SK-N-SH (cell line): ENCODE measurements around the gene SAA2. TPM values are rescaled to one million over a fixed set of nuclear protein-coding genes. Genes with fewer than 3 reads are reported as not detected.

Experiments
- CTCF ChIA-PET: fragments of 300-600, 350-600 bp; formaldehyde crosslinking; extraction: SDS; loops from one replicate; lab custom pipeline; 2021; lab: Yijun Ruan, JAX
- POLR2A ChIA-PET: fragments of 350-600 bp; sonication (Branson Sonifier 250); formaldehyde crosslinking; extraction: SDS; loops from one replicate; lab custom pipeline; 2020; ENCODE audit warnings: antibody characterized with exemption, inconsistent platforms; lab: Yijun Ruan, JAX
- DNase-seq: peaks from one replicate; pipeline ENCODE4 v3.0.0; 2012
- H2AFZ ChIP-seq: fragments of 200-600 bp; sonication (generic); 2 replicates; pipeline ENCODE4 v1.8.1; 2016; ENCODE audit warnings: antibody characterized with exemption, mild to moderate bottlenecking, low read depth
- H3F3A ChIP-seq: fragments of 200-600 bp; sonication (generic); replicated peaks from 2 replicates; pipeline ENCODE3; 2016; ENCODE audit warnings: antibody characterized with exemption, mild to moderate bottlenecking; ENCODE audit not compliant: insufficient read depth
- H3K27ac ChIP-seq, 2 experiments: fragments of 200-500 bp in 1 of 2; fragments of 200-600 bp in 1 of 2; sonication (Bioruptor generic) in 1 of 2; sonication (generic), shearing (Covaris generic) in 1 of 2; 2 replicates each; pipeline versions ENCODE4 v1.5.1 to v1.6.1; 2014 to 2016; ENCODE audit warnings: low read depth in 2 of 2, inconsistent platforms in 1 of 2, low read length in 1 of 2, mild to moderate bottlenecking in 1 of 2, mixed read lengths in 1 of 2
- H3K27me3 ChIP-seq: fragments of 200-600 bp; sonication (generic), shearing (Covaris generic); 2 replicates; pipeline ENCODE4 v1.6.1; 2016; ENCODE audit warnings: mixed run types; ENCODE audit not compliant: insufficient read depth
- H3K36me3 ChIP-seq, 2 experiments: fragments of 200-500 bp in 1 of 2; fragments of 200-600 bp in 1 of 2; sonication (Bioruptor generic) in 1 of 2; sonication (generic) in 1 of 2; replicated peaks in 1 of 2; 2 replicates each; pipeline versions ENCODE3 to v1.5.1; 2014 to 2016; ENCODE audit warnings: low read length in 1 of 2, mild to moderate bottlenecking in 1 of 2; ENCODE audit not compliant: insufficient read depth in 2 of 2, control insufficient read depth in 1 of 2
- H3K4me1 ChIP-seq, 2 experiments: fragments of 200-500 bp in 1 of 2; fragments of 200-600 bp in 1 of 2; sonication (Bioruptor generic) in 1 of 2; sonication (generic), shearing (Covaris generic) in 1 of 2; 2 replicates each; pipeline versions ENCODE4 v1.5.1 to v1.6.1; 2014 to 2016; ENCODE audit warnings: low read depth in 1 of 2, low read length in 1 of 2, mixed run types in 1 of 2; ENCODE audit not compliant: insufficient read depth in 2 of 2, control insufficient read depth in 1 of 2
- H3K4me2 ChIP-seq: fragments of 200-600 bp; sonication (generic), shearing (Covaris generic); 2 replicates; pipeline ENCODE4 v1.6.1; 2017; ENCODE audit warnings: mixed run types
- H3K4me3 ChIP-seq, 2 experiments: fragments of 200-500 bp in 1 of 2; fragments of 200-600 bp in 1 of 2; sonication (Bioruptor generic) in 1 of 2; sonication (generic), shearing (Covaris generic) in 1 of 2; 2 replicates each; pipeline versions ENCODE4 v1.5.1 to v1.8.1; 2014 to 2016; ENCODE audit warnings: low read depth in 2 of 2, inconsistent platforms in 1 of 2, low read length in 1 of 2, mild to moderate bottlenecking in 1 of 2, mixed read lengths in 1 of 2, moderate library complexity in 1 of 2
- H3K79me2 ChIP-seq: fragments of 200-600 bp; sonication (generic); 2 replicates; pipeline ENCODE4 v1.8.1; 2017; ENCODE audit warnings: mild to moderate bottlenecking; ENCODE audit not compliant: insufficient read depth
- H3K9ac ChIP-seq: fragments of 200-600 bp; sonication (generic); 2 replicates; pipeline ENCODE4 v1.6.1; 2017; ENCODE audit warnings: mixed run types
- H3K9me2 ChIP-seq: fragments of 200-600 bp; sonication (generic); 2 replicates; pipeline ENCODE4 v1.6.1; 2017; ENCODE audit warnings: mixed run types
- H3K9me3 ChIP-seq: fragments of 200-600 bp; sonication (generic); 2 replicates; pipeline ENCODE4 v1.6.1; 2017; ENCODE audit warnings: mixed run types, mild to moderate bottlenecking, moderate library complexity
- H4K20me1 ChIP-seq: fragments of 200-600 bp; sonication (generic); 2 replicates; pipeline ENCODE4 v1.6.1; 2017; ENCODE audit warnings: mild to moderate bottlenecking, mixed run types; ENCODE audit not compliant: insufficient read depth
- EP300 ChIP-seq, 2 experiments: IDR thresholded peaks; 2 replicates each; pipeline versions ENCODE4 v1.4.0 to v1.6.1; 2012; ENCODE audit warnings: borderline replicate concordance in 1 of 2, low read depth in 1 of 2, low read length in 1 of 2
- FOSL2 ChIP-seq: IDR thresholded peaks from 2 replicates; pipeline ENCODE4 v1.4.0; 2012; ENCODE audit warnings: low read depth, mild to moderate bottlenecking, moderate library complexity, borderline replicate concordance
- FOXJ3 ChIP-seq: sonication (generic); formaldehyde crosslinking; IDR thresholded peaks from 2 replicates; pipeline ENCODE4 v1.5.1; 2020; ENCODE audit warnings: mild to moderate bottlenecking, missing genetic modification reagents
- GABPA ChIP-seq: IDR thresholded peaks from 2 replicates; pipeline ENCODE4 v1.4.0; 2012; ENCODE audit warnings: low read depth, mild to moderate bottlenecking
- GATA2 ChIP-seq: sonication (generic); formaldehyde crosslinking; IDR thresholded peaks from 2 replicates; pipeline ENCODE4 v1.5.0; 2020; ENCODE audit warnings: mild to moderate bottlenecking, missing genetic modification reagents
- JUND ChIP-seq: IDR thresholded peaks from 2 replicates; pipeline ENCODE4 v1.4.0; 2012
- MXI1 ChIP-seq: IDR thresholded peaks from 2 replicates; pipeline ENCODE4 v1.6.1; 2012; ENCODE audit warnings: mild to moderate bottlenecking, low read depth, low read length, improper control_type of control experiment
- NRF1 ChIP-seq: IDR thresholded peaks from 2 replicates; pipeline ENCODE4 v1.6.1; 2012; ENCODE audit warnings: low read depth, mild to moderate bottlenecking, low read length
- RAD21 ChIP-seq: IDR thresholded peaks from 2 replicates; pipeline ENCODE4 v1.6.1; 2012; ENCODE audit warnings: mild to moderate bottlenecking, low read length
- RCOR1 ChIP-seq: fragments of 150-350 bp; IDR thresholded peaks from 2 replicates; pipeline ENCODE4 v1.6.1; 2017; ENCODE audit warnings: antibody characterized with exemption, low read length
- SMC3 ChIP-seq: IDR thresholded peaks from 2 replicates; pipeline ENCODE4 v1.6.1; 2012; ENCODE audit warnings: low read depth, low read length, improper control_type of control experiment
- TAF1 ChIP-seq: IDR thresholded peaks from 2 replicates; pipeline ENCODE4 v1.6.1; 2012; ENCODE audit warnings: low read depth, mild to moderate bottlenecking, low read length, moderate library complexity, borderline replicate concordance
- YY1 ChIP-seq: IDR thresholded peaks from 2 replicates; pipeline ENCODE4 v1.4.0; 2012; ENCODE audit warnings: low read depth, mild to moderate bottlenecking
- WGBS: methylation state at CpG from one replicate; pipeline ENCODE4 v1.1.6; 2017; ENCODE audit warnings: low lambda C conversion rate; 5-methylcytosine and 5-hydroxymethylcytosine counted together
- polyA plus RNA-seq, 3 experiments: library from polyadenylated mRNA; depleted of rRNA; stranded (reverse); fragments of >200 nt; gene quantifications; 2 replicates each; pipeline ENCODE4 v1.2.3, GENCODE V29; 2012
- TF ChIP-seq, protein P1 (sequence below): IDR thresholded peaks from 2 replicates; pipeline ENCODE4 v1.6.1; 2012; ENCODE audit warnings: mild to moderate bottlenecking, low read depth, low read length, moderate library complexity
- TF ChIP-seq, protein P2 (sequence below): fragments of 150-350 bp; IDR thresholded peaks from 2 replicates; pipeline ENCODE4 v1.6.1; 2017; ENCODE audit warnings: antibody characterized with exemption, low read length, low read depth, borderline replicate concordance
- TF ChIP-seq, protein P3 (sequence below): IDR thresholded peaks from 2 replicates; pipeline ENCODE4 v1.4.0; 2012; ENCODE audit warnings: low read depth, borderline replicate concordance

The SAA2 gene
- polyA plus RNA-seq, 1 of the 3 experiments (the other 2 are of a cell fraction): not detected

DNA sequence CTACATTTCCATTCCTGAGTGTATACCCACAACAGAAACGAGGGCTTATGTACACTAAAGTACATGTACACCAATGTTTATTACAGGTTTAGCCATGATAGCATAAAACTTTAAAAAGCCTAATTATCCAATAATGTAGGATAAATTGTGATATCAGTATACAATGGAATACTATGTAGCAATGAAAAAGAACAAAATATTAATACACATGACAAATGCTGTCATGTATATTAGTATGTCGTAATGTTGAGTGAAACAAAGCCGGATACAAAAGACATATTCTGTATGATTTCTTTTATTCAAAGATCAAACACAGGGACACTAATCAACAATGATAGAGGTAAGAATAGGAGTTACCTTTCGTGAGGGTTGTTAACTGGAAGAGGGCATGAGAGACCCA, 14.6 kb downstream of the SAA2 start:
- H3K9me2 ChIP-seq: no peaks in the 10 kb centered on the region
- no peaks in the 10 kb centered on the region for H3F3A ChIP-seq
- H2AFZ ChIP-seq: no peak overlapping the region
- no peak for DNase-seq
- no peak overlapping the region for H3K27ac ChIP-seq
- TF ChIP-seq SMC3 (no peak), RAD21 (no peak), MXI1 (no peak), NRF1 (no peak), FOSL2 (no peak), GABPA (no peak), FOXJ3 (CRISPR knock-in tag) (no peak), RCOR1 (no peak), EP300 (IDR thresholded peaks at IDR 0.05; ENCODE audit: borderline replicate concordance in 1 of 2, low read depth in 1 of 2, low read length in 1 of 2) (no peak), TAF1 (no peak), GATA2 (CRISPR knock-in tag) (no peak), YY1 (no peak), JUND (no peak)
- TF ChIP-seq, protein P1, sequence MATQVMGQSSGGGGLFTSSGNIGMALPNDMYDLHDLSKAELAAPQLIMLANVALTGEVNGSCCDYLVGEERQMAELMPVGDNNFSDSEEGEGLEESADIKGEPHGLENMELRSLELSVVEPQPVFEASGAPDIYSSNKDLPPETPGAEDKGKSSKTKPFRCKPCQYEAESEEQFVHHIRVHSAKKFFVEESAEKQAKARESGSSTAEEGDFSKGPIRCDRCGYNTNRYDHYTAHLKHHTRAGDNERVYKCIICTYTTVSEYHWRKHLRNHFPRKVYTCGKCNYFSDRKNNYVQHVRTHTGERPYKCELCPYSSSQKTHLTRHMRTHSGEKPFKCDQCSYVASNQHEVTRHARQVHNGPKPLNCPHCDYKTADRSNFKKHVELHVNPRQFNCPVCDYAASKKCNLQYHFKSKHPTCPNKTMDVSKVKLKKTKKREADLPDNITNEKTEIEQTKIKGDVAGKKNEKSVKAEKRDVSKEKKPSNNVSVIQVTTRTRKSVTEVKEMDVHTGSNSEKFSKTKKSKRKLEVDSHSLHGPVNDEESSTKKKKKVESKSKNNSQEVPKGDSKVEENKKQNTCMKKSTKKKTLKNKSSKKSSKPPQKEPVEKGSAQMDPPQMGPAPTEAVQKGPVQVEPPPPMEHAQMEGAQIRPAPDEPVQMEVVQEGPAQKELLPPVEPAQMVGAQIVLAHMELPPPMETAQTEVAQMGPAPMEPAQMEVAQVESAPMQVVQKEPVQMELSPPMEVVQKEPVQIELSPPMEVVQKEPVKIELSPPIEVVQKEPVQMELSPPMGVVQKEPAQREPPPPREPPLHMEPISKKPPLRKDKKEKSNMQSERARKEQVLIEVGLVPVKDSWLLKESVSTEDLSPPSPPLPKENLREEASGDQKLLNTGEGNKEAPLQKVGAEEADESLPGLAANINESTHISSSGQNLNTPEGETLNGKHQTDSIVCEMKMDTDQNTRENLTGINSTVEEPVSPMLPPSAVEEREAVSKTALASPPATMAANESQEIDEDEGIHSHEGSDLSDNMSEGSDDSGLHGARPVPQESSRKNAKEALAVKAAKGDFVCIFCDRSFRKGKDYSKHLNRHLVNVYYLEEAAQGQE: no peak
- TF ChIP-seq, protein P2, sequence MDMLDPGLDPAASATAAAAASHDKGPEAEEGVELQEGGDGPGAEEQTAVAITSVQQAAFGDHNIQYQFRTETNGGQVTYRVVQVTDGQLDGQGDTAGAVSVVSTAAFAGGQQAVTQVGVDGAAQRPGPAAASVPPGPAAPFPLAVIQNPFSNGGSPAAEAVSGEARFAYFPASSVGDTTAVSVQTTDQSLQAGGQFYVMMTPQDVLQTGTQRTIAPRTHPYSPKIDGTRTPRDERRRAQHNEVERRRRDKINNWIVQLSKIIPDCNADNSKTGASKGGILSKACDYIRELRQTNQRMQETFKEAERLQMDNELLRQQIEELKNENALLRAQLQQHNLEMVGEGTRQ: no peak
- TF ChIP-seq, protein P3, sequence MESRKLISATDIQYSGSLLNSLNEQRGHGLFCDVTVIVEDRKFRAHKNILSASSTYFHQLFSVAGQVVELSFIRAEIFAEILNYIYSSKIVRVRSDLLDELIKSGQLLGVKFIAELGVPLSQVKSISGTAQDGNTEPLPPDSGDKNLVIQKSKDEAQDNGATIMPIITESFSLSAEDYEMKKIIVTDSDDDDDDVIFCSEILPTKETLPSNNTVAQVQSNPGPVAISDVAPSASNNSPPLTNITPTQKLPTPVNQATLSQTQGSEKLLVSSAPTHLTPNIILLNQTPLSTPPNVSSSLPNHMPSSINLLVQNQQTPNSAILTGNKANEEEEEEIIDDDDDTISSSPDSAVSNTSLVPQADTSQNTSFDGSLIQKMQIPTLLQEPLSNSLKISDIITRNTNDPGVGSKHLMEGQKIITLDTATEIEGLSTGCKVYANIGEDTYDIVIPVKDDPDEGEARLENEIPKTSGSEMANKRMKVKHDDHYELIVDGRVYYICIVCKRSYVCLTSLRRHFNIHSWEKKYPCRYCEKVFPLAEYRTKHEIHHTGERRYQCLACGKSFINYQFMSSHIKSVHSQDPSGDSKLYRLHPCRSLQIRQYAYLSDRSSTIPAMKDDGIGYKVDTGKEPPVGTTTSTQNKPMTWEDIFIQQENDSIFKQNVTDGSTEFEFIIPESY: no peak
- TF ChIP-seq, all 33 proteins: peak for 0
- Histone ChIP-seq H3K27me3 (peaks cover 13% of the 10 kb centered on the region; the same call in 1 of the 2 replicates), H3K79me2 (no peaks in the 10 kb centered on the region), H3K4me2 (no peak overlapping the region), H3K4me3 (no peak overlapping the region), H3K9me3 (no peaks in the 10 kb centered on the region), H3K36me3 (no peaks in the 10 kb centered on the region), H3K9ac (no peak overlapping the region), H3K4me1 (no peaks in the 10 kb centered on the region), H4K20me1 (no peaks in the 10 kb centered on the region)
- POLR2A ChIA-PET: no interaction called here
- CTCF ChIA-PET: interaction anchor here (2.1 kb wide), 1 partner anchor 10 kb away, joined by 10 read pairs; no protein-coding TSS in a partner anchor
- WGBS: 30% methylated on average over 4 of the region's 4 CpGs
